Body of pancreas (tissue), 4 donors: ENCODE results near the gene MGARP. TPM values are rescaled to one million over a fixed set of nuclear protein-coding genes. Genes with fewer than 3 reads are reported as not detected.
"Not testable (repeated sequence)": the region's sequence is repeated elsewhere in the genome, so short reads cannot be mapped to it uniquely, and the experiment has no call there.

Experiments
- ATAC-seq: fragments of 150-250 bp; one replicate; pipeline ENCODE4 v1.9.1; 2016
- DNase-seq, 4 donors: peaks; one replicate each; pipeline ENCODE4 v3.0.0-alpha.2; 2019
- H3K27ac ChIP-seq, 4 donors: fragments of 200-600 bp; sonication (generic); 1 replicate in 3 of 4; 2 replicates in 1 of 4; pipeline versions ENCODE4 v1.5.1 to v1.6.1; 2016 to 2019; ENCODE audit warnings: mild to moderate bottlenecking in 1 of 4, mixed read lengths in 1 of 4, moderate library complexity in 1 of 4
- H3K27me3 ChIP-seq, 2 donors: fragments of 200-600 bp; sonication (generic); one replicate each; pipeline ENCODE4 v1.6.0; 2016; ENCODE audit warnings: mild to moderate bottlenecking in 1 of 2
- H3K36me3 ChIP-seq, 2 donors: fragments of 200-600 bp; sonication (generic); replicated peaks in 1 of 2; 2 replicates each; pipeline ENCODE4 v1.5.1; 2016; ENCODE audit warnings: low read depth in 2 of 2; ENCODE audit not compliant: insufficient read depth in 1 of 2
- H3K4me1 ChIP-seq: fragments of 200-600 bp; sonication (generic); one replicate; pipeline ENCODE4 v1.6.0; 2016
- H3K4me3 ChIP-seq, 2 donors: fragments of 200-600 bp; sonication (generic); 1 replicate in 1 of 2; 2 replicates in 1 of 2; pipeline ENCODE4 v1.5.1; 2016 to 2019
- H3K9me3 ChIP-seq, 3 donors: fragments of 200-600 bp; sonication (generic); 1 replicate in 2 of 3; 2 replicates in 1 of 3; pipeline ENCODE4 v1.5.1; 2016
- POLR2A ChIP-seq, 3 donors: fragments of 450-650 bp; IDR thresholded peaks; one replicate each; pipeline ENCODE4 v1.6.1; 2016; ENCODE audit warnings: antibody characterized with exemption in 3 of 3, mild to moderate bottlenecking in 2 of 3
- WGBS, 2 donors: methylation state at CpG; one replicate each; pipeline ENCODE4 v1.1.5; 2017; 5-methylcytosine and 5-hydroxymethylcytosine counted together
- intact Hi-C: fragments of 100-400 bp; cut with DNase I; formaldehyde crosslinking; loops from one replicate; pipeline ENCODE4 v1.15.1; 2023
- total RNA-seq, 2 donors: library from RNA; depleted of rRNA; stranded (reverse); fragments of >200 nt; gene quantifications; one replicate each; pipeline ENCODE4 v1.1.0, GENCODE V29; 2016
- TF ChIP-seq, protein P1 (sequence below), 7 experiments: fragments of 450-650 bp in 4 of 7; fragments of 200-600 bp in 3 of 7; sonication (generic) in 3 of 7; IDR thresholded peaks; one replicate each; pipeline ENCODE4 v1.5.1; 2016 to 2019; ENCODE audit warnings: antibody characterized with exemption in 7 of 7

The MGARP gene
- total RNA-seq, 2 donors from 2014 or later: 0.78 TPM; not detected in 1

DNA sequence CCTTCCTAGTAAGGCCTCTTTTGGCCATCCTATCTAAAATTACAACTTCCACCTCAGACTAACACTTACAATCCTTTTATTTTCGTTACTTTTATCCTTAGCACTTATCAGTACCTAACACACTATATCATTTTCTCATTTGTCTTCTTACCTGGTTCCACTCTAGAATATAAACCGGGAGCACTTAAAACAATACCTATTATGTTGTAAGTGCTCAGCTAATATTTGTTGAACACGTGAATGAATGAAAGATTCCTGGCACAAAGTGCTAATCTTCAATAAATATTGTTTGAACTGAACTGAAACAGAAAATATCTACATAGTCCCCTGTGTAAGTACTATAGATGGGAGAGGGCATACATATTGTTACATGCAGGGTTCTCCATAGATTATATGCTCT lies 14.4 kb downstream of the MGARP start:
- intact Hi-C loops: no loop called here
- TF ChIP-seq POLR2A (IDR thresholded peaks at IDR 0.05): no peak
- TF ChIP-seq, protein P1, sequence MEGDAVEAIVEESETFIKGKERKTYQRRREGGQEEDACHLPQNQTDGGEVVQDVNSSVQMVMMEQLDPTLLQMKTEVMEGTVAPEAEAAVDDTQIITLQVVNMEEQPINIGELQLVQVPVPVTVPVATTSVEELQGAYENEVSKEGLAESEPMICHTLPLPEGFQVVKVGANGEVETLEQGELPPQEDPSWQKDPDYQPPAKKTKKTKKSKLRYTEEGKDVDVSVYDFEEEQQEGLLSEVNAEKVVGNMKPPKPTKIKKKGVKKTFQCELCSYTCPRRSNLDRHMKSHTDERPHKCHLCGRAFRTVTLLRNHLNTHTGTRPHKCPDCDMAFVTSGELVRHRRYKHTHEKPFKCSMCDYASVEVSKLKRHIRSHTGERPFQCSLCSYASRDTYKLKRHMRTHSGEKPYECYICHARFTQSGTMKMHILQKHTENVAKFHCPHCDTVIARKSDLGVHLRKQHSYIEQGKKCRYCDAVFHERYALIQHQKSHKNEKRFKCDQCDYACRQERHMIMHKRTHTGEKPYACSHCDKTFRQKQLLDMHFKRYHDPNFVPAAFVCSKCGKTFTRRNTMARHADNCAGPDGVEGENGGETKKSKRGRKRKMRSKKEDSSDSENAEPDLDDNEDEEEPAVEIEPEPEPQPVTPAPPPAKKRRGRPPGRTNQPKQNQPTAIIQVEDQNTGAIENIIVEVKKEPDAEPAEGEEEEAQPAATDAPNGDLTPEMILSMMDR (IDR thresholded peaks at IDR 0.05): no peak
- Histone ChIP-seq H3K27ac (no peak overlapping the region), H3K27me3 (no peaks in the 10 kb centered on the region), H3K4me3 (no peak overlapping the region), H3K4me1 (peaks cover 18% of the 10 kb centered on the region), H3K36me3 (no peaks in the 10 kb centered on the region), H3K9me3 (no peaks in the 10 kb centered on the region)
- WGBS, 2 donors: 11 to 16% methylated on average over 3 of the region's 3 CpGs
- DNase-seq (no peak), ATAC-seq (no peak)

- no peaks in the 10 kb centered on the region for H3K9me3 ChIP-seq
- no peak for ATAC-seq
- TF ChIP-seq, protein P1 (IDR thresholded peaks at IDR 0.05): no peak
- no peak for TF ChIP-seq POLR2A (IDR thresholded peaks at IDR 0.05)
- intact Hi-C loops: no loop called here
- no peaks in the 10 kb centered on the region for H3K27me3 ChIP-seq
- WGBS, 2 donors: 43 to 56% methylated on average over 2 of the region's 2 CpGs
- H3K4me3 ChIP-seq: no peak overlapping the region
- DNase-seq: no peak
- no peaks in the 10 kb centered on the region for H3K4me1 ChIP-seq
- no peak overlapping the region for H3K27ac ChIP-seq
- no peaks in the 10 kb centered on the region for H3K36me3 ChIP-seq
Measured at GRCh38 chr4:139256349-139256748, 23.7 kb downstream of the MGARP start.

GRCh38 chr4:139255581-139255980 lies 24.4 kb downstream of the MGARP start:
- WGBS, 2 donors: 90 to 95% methylated on average over 6 of the region's 6 CpGs
- H3K4me3 ChIP-seq, H3K27me3 ChIP-seq, H3K36me3 ChIP-seq, H3K4me1 ChIP-seq, H3K27ac ChIP-seq, intact Hi-C loops, DNase-seq, H3K9me3 ChIP-seq, ATAC-seq: not testable (repeated sequence)

GRCh38 chr4:139253713-139254112 lies 26.3 kb downstream of the MGARP start:
- no peak for DNase-seq
- WGBS, 2 donors: 87 to 93% methylated on average over 3 of the region's 3 CpGs
- intact Hi-C loops: no loop called here

GRCh38 chr4:139253046-139253445 lies 27.0 kb downstream of the MGARP start:
- H3K9me3 ChIP-seq: no peaks in the 10 kb centered on the region
- H3K27ac ChIP-seq: no peak overlapping the region
- H3K36me3 ChIP-seq: no peaks in the 10 kb centered on the region
- no peaks in the 10 kb centered on the region for H3K4me1 ChIP-seq
- ATAC-seq (no peak), DNase-seq (no peak)
- TF ChIP-seq, protein P1 (IDR thresholded peaks at IDR 0.05): no peak
- TF ChIP-seq POLR2A (IDR thresholded peaks at IDR 0.05): no peak
- no peaks in the 10 kb centered on the region for H3K27me3 ChIP-seq
- no peak overlapping the region for H3K4me3 ChIP-seq
- intact Hi-C loops: no loop called here

More at GRCh38 chr4:139253713-139254112, 26.3 kb downstream of the MGARP start:
- H3K27ac ChIP-seq: no peak overlapping the region
- H3K9me3 ChIP-seq: no peaks in the 10 kb centered on the region
- H3K36me3 ChIP-seq: no peaks in the 10 kb centered on the region
- H3K4me3 ChIP-seq: no peak overlapping the region
- H3K4me1 ChIP-seq: no peaks in the 10 kb centered on the region
- no peaks in the 10 kb centered on the region for H3K27me3 ChIP-seq
- TF ChIP-seq POLR2A (IDR thresholded peaks at IDR 0.05): no peak
- TF ChIP-seq, protein P1 (IDR thresholded peaks at IDR 0.05): no peak
- no peak for ATAC-seq
